ENCODE measurements around the gene RNF123. TPM values are rescaled to one million over a fixed set of nuclear protein-coding genes. Genes with fewer than 3 reads are reported as not detected.

The RNF123 gene
- total RNA-seq, 6 experiments from 2014 or later = 35.3 to 44.2 (median 39.8) TPM

GRCh38 chr3:49664300-49664699 is 25.1 kb upstream of the RNF123 start:
- no peak overlapping the region for H3K27ac Mint-ChIP-seq
- H3K36me3 Mint-ChIP-seq (ENCODE audit: low read depth) = no peaks in the 10 kb centered on the region
- peaks cover 5% of the 10 kb centered on the region; the same call in 1 of the 2 replicates for H3K4me1 Mint-ChIP-seq (ENCODE audit: low read depth)
- H3K9me3 Mint-ChIP-seq = no peaks in the 10 kb centered on the region
- no peak for TF ChIP-seq CTCF (IDR thresholded peaks at IDR 0.05)
- H3K27me3 Mint-ChIP-seq (ENCODE audit: insufficient read depth) = peaks cover 2% of the 10 kb centered on the region
- H3K4me3 Mint-ChIP-seq = no peak overlapping the region
- no peak for DNase-seq

GRCh38 chr3:49665822-49666519 is 23.4 kb upstream of the RNF123 start:
- peaks cover 5% of the 10 kb centered on the region; the same call in 1 of the 2 replicates for H3K4me1 Mint-ChIP-seq (ENCODE audit: low read depth)
- no peak overlapping the region for H3K27ac Mint-ChIP-seq
- H3K4me3 Mint-ChIP-seq = no peak overlapping the region
- no peaks in the 10 kb centered on the region for H3K9me3 Mint-ChIP-seq
- no peak for DNase-seq
- no peaks in the 10 kb centered on the region for H3K36me3 Mint-ChIP-seq (ENCODE audit: low read depth)
- H3K27me3 Mint-ChIP-seq (ENCODE audit: insufficient read depth) = peaks cover 2% of the 10 kb centered on the region; the same call in 1 of the 2 replicates
- TF ChIP-seq CTCF (IDR thresholded peaks at IDR 0.05) = no peak

- peaks cover 2% of the 10 kb centered on the region; the same call in 1 of the 2 replicates for H3K27me3 Mint-ChIP-seq (ENCODE audit: insufficient read depth)
- no peak for TF ChIP-seq CTCF (IDR thresholded peaks at IDR 0.05)
- no peak for DNase-seq
- H3K4me1 Mint-ChIP-seq (ENCODE audit: low read depth) = peaks cover 5% of the 10 kb centered on the region; the same call in 1 of the 2 replicates
- no peak overlapping the region for H3K27ac Mint-ChIP-seq
- H3K9me3 Mint-ChIP-seq = no peaks in the 10 kb centered on the region
- no peak overlapping the region for H3K4me3 Mint-ChIP-seq
- no peaks in the 10 kb centered on the region for H3K36me3 Mint-ChIP-seq (ENCODE audit: low read depth)
Observed at GRCh38 chr3:49666592-49666991, 22.8 kb upstream of the RNF123 start.

- TF ChIP-seq CTCF (IDR thresholded peaks at IDR 0.05) = no peak
- no peak for DNase-seq
- no peak overlapping the region for H3K27ac Mint-ChIP-seq
- no peaks in the 10 kb centered on the region for H3K9me3 Mint-ChIP-seq
- peaks cover 12% of the 10 kb centered on the region for H3K4me1 Mint-ChIP-seq (ENCODE audit: low read depth)
- H3K27me3 Mint-ChIP-seq (ENCODE audit: insufficient read depth) = peaks cover 2% of the 10 kb centered on the region; the same call in 1 of the 2 replicates
- no peak overlapping the region for H3K4me3 Mint-ChIP-seq
- H3K36me3 Mint-ChIP-seq (ENCODE audit: low read depth) = no peaks in the 10 kb centered on the region
Observed at GRCh38 chr3:49667701-49668413, 21.5 kb upstream of the RNF123 start.

- no peaks in the 10 kb centered on the region for H3K36me3 Mint-ChIP-seq (ENCODE audit: low read depth)
- DNase-seq = no peak
- peaks cover 16% of the 10 kb centered on the region for H3K4me1 Mint-ChIP-seq (ENCODE audit: low read depth)
- no peak overlapping the region for H3K4me3 Mint-ChIP-seq
- H3K27me3 Mint-ChIP-seq (ENCODE audit: insufficient read depth) = peaks cover 2% of the 10 kb centered on the region; the same call in 1 of the 2 replicates
- no peaks in the 10 kb centered on the region for H3K9me3 Mint-ChIP-seq
- 0 out of 2 replicates have a peak, but pooled peaks have one; percentile 9 for TF ChIP-seq CTCF (IDR thresholded peaks at IDR 0.05)
- H3K27ac Mint-ChIP-seq = no peak overlapping the region
Observed at GRCh38 chr3:49668414-49668797, 21.0 kb upstream of the RNF123 start.
